Lung (tissue), 12 donors: ENCODE data around the gene YARS1. TPM values are rescaled to one million over a fixed set of nuclear protein-coding genes. Genes with fewer than 3 reads are reported as not detected.
A peak's percentile ranks its signal among the peaks of the same experiment; 100 is the strongest.

ENCODE experiments used
- ATAC-seq: fragments of 200-7000 bp; cut with Tn5 transposase; one replicate; pipeline ENCODE4 v1.9.1; 2020; ENCODE audit warnings: moderate number of reproducible peaks; ENCODE audit not compliant: insufficient read depth, low FRiP score
- DNase-seq, 3 donors: peaks; one replicate each; pipeline ENCODE4 v3.0.0-alpha.2; 2013 to 2017
- H3K27ac ChIP-seq, 2 donors: one replicate each; pipeline ENCODE4 v1.5.1; 2013; ENCODE audit warnings: mild to moderate bottlenecking in 2 of 2, moderate library complexity in 2 of 2, control low read depth in 1 of 2, inconsistent platforms in 1 of 2, low read depth in 1 of 2, low read length in 1 of 2
- H3K27me3 ChIP-seq, 3 donors: one replicate each; pipeline ENCODE4 v1.5.1; 2013; ENCODE audit warnings: low read length in 2 of 3; ENCODE audit not compliant: control insufficient read depth in 3 of 3, insufficient read depth in 3 of 3
- H3K36me3 ChIP-seq, 4 donors: one replicate each; pipeline ENCODE4 v1.5.1; 2013; ENCODE audit warnings: low read length in 4 of 4, mild to moderate bottlenecking in 1 of 4, moderate library complexity in 1 of 4; ENCODE audit not compliant: control insufficient read depth in 4 of 4, insufficient read depth in 4 of 4
- H3K4me1 ChIP-seq, 5 donors: one replicate each; pipeline ENCODE4 v1.5.1; 2013; ENCODE audit warnings: low read length in 5 of 5, mild to moderate bottlenecking in 2 of 5, moderate library complexity in 1 of 5; ENCODE audit not compliant: control insufficient read depth in 5 of 5, insufficient read depth in 5 of 5
- H3K4me3 ChIP-seq: one replicate; pipeline ENCODE4 v1.5.1; 2013; ENCODE audit warnings: mild to moderate bottlenecking, control low read depth, moderate library complexity
- H3K9ac ChIP-seq, 2 donors: one replicate each; pipeline ENCODE4 v1.5.1; 2013; ENCODE audit warnings: low read length in 2 of 2, control low read depth in 1 of 2; ENCODE audit not compliant: insufficient read depth in 1 of 2
- H3K9me3 ChIP-seq, 4 donors: one replicate each; pipeline ENCODE4 v1.5.1; 2013; ENCODE audit warnings: low read length in 3 of 4, mild to moderate bottlenecking in 1 of 4, moderate library complexity in 1 of 4; ENCODE audit not compliant: control insufficient read depth in 4 of 4, insufficient read depth in 3 of 4
- WGBS, 2 donors: extraction: QIAGEN DNeasy Blood & Tissue Kit; methylation state at CpG; one replicate each; pipeline ENCODE4 v1.1.7; 2013; 5-methylcytosine and 5-hydroxymethylcytosine counted together
- polyA plus RNA-seq, 2 donors: library from polyadenylated mRNA; stranded (reverse); fragments of 200-250 nt; gene quantifications; one replicate each; pipeline ENCODE4 v1.2.1, GENCODE V29; 2013
- total RNA-seq, 2 donors: library from RNA; depleted of rRNA in 1 of 2; stranded (reverse); fragments of >200 nt in 1 of 2; gene quantifications; one replicate each; pipeline ENCODE4 v1.2.1, GENCODE V29; 2014 to 2021
- TF ChIP-seq, protein P1 (sequence below): IDR thresholded peaks from 2 replicates; pipeline ENCODE4 v1.5.1; 2012; ENCODE audit warnings: mild to moderate bottlenecking; ENCODE audit errors: control extremely low read depth, extremely low read depth
- donor health status: control.
- donor health status: control.
- donor health status: Bipolar disorder and iron deficiency.
- donor health status: healthy.
- donor health status: DM: yes; HTN: yes; CAD: no.

Gene YARS1
- total and polyA plus RNA-seq, 4 donors: 61.2 to 151 (median 77.8) TPM

- Histone ChIP-seq H3K9ac (no peak overlapping the region), H3K4me1 (peaks cover 0 to 8% (median 3%) of the 10 kb centered on the region in 5 donors), H3K4me3 (no peak overlapping the region), H3K27ac (peak overlapping the region in 1 of 2 donors; percentile 15), H3K36me3 (peaks cover 12 to 47% (median 15%) of the 10 kb centered on the region in 4 donors), H3K9me3 (no peaks in the 10 kb centered on the region), H3K27me3 (no peaks in the 10 kb centered on the region)
- TF ChIP-seq, protein P1, sequence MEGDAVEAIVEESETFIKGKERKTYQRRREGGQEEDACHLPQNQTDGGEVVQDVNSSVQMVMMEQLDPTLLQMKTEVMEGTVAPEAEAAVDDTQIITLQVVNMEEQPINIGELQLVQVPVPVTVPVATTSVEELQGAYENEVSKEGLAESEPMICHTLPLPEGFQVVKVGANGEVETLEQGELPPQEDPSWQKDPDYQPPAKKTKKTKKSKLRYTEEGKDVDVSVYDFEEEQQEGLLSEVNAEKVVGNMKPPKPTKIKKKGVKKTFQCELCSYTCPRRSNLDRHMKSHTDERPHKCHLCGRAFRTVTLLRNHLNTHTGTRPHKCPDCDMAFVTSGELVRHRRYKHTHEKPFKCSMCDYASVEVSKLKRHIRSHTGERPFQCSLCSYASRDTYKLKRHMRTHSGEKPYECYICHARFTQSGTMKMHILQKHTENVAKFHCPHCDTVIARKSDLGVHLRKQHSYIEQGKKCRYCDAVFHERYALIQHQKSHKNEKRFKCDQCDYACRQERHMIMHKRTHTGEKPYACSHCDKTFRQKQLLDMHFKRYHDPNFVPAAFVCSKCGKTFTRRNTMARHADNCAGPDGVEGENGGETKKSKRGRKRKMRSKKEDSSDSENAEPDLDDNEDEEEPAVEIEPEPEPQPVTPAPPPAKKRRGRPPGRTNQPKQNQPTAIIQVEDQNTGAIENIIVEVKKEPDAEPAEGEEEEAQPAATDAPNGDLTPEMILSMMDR: no peak
- no peak for DNase-seq
- 90 to 92% methylated on average over 7 of the region's 7 CpGs for WGBS, 2 donors
- no peak for ATAC-seq
Measured at GRCh38 chr1:32773764-32774463, 43.2 kb downstream of the YARS1 start.

DNA sequence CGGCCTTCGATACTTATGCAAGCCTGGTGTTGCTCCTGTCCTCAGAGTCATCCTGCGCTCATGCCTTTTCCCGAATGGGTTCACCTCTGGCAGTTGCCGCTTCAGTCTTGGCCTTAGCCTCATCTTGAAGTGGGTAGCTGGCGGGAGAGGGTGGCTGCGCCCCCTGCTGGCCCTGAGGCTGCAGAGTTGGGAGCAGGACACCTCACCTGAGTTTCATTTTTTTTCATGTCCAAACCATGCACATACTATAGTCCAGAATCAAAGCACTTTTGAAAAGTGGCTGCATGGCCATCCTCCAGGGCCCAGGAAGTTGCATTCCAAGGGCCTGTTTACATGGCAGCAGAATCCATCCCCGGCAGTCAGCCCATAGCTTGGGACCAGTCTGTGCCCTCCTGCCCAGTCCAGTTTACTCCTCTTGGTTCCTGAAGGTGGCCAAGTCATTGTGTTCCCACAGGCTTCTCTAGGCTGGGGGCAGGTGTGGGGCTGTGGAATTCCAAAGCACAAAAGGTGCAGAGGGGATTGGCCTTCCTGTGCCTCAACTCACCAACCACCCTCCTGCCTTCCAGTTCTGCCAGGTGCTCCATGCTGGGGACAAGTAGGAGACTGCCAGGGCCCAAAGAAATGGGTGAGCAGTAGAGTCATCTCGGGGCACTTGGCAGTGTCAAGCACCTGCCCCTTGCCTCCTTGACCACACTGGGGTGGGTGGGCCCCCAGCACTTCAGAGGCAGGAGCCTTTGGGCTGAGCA is 44.0 kb downstream of the YARS1 start:
- Histone ChIP-seq H3K9ac (no peak overlapping the region), H3K4me3 (no peak overlapping the region), H3K27ac (peak overlapping the region in 1 of 2 donors; percentile 49), H3K27me3 (no peaks in the 10 kb centered on the region), H3K9me3 (no peaks in the 10 kb centered on the region), H3K4me1 (peaks cover 0 to 10% (median 5%) of the 10 kb centered on the region in 5 donors), H3K36me3 (peaks cover 12 to 45% (median 14%) of the 10 kb centered on the region in 4 donors)
- TF ChIP-seq, protein P1: peak; percentile 81
- ATAC-seq: peak; percentile 60
- 43 to 44% methylated on average over 9 of the region's 9 CpGs for WGBS, 2 donors
- peak; percentile 77 to 82 (median 82) for DNase-seq

GRCh38 chr1:32772281-32773017 is 44.7 kb downstream of the YARS1 start:
- peaks cover 11 to 45% (median 13%) of the 10 kb centered on the region in 4 donors for H3K36me3 ChIP-seq
- H3K27me3 ChIP-seq: no peaks in the 10 kb centered on the region
- no peak overlapping the region for H3K9ac ChIP-seq
- H3K4me3 ChIP-seq: no peak overlapping the region
- H3K27ac ChIP-seq: peak overlapping the region in 1 of 2 donors; percentile 43
- no peak for DNase-seq
- WGBS, 2 donors: 90 to 96% methylated on average over 8 to 10 of the region's 10 CpGs
- no peaks in the 10 kb centered on the region for H3K9me3 ChIP-seq
- TF ChIP-seq, protein P1: no peak
- peaks cover 0 to 18% (median 11%) of the 10 kb centered on the region in 5 donors for H3K4me1 ChIP-seq
- no peak for ATAC-seq
